ENCODE results near the gene DENND5A. TPM values are rescaled to one million over a fixed set of nuclear protein-coding genes. Genes with fewer than 3 reads are reported as not detected.
"Not testable (repeated sequence)": the region's sequence is repeated elsewhere in the genome, so short reads cannot be mapped to it uniquely, and the experiment has no call there.

DENND5A gene
- total RNA-seq, 1 experiment from 2014 or later, result 37.7 TPM

DNA sequence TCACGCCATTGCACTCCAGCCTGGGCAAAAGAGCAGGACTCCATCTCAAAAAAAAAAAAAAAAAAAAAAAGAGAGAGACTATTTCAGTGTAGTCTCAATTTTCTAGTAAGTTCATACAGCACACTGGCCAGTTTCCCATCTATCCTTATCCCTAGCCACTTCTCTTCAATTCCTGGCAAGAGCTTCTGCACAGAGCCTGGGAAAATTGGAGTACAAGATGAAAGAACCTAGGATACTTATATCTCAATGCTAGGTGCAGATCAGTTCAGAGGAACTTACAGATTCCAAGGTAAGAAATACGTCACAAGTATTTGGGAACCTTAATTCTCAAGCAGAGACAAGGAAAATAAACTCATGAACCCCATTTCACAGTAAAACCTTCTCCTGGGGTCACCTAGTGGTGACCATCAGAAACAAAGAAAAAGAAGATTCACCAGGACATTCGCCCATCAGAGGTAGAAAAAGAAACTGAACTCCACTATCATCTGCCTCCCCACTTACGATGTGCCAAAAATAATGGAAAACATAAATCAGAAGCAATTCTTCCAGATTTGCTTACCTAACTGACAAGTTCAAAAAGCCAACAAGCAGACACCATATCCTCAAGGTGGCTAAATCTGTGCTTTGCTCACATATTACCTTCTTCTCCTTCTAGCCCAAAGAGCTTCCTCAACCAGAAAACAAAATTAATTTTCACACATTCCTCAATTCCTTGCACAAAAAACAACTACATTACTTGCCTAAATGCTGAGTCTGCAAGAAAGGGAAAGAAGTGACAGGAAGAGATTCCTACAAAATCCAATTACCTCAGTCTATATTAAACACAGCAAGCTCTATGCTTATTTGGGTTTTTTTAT is 4.9 kb downstream of the DENND5A start:
- intact Hi-C loops (cut with micrococcal nuclease), result loop anchor here (10.0 kb wide), 1 partner anchor 95 kb away; no protein-coding TSS in a partner anchor
- H3K36me3 ChIP-seq (ENCODE audit: low read depth, low read length), result no peaks in the 10 kb centered on the region
- no peaks in the 10 kb centered on the region for H3K9me3 ChIP-seq (ENCODE audit: low read length)
- no peak for DNase-seq
- H3F3A ChIP-seq (ENCODE audit: low read length, unreplicated experiment), result no peaks in the 10 kb centered on the region
- CTCF ChIA-PET, result no interaction called here
- no peak overlapping the region for H2AFZ ChIP-seq (ENCODE audit: low read length)
- 0 out of 2 replicates have a peak, but pooled peaks cover 3% of the 10 kb centered on the region for H4K20me1 ChIP-seq (ENCODE audit: low read length)
- H3K27ac ChIP-seq (ENCODE audit: low read length), result no peak overlapping the region
- H3K4me3 ChIP-seq (ENCODE audit: low read length), result no peak overlapping the region
- no peak overlapping the region for H3K9ac ChIP-seq (ENCODE audit: low read length)
- H3K4me2 ChIP-seq (ENCODE audit: low read length), result no peak overlapping the region
- H3K79me2 ChIP-seq (ENCODE audit: low read length), result peaks cover 78% of the 10 kb centered on the region
- H3K9me2 ChIP-seq (replicated peaks; ENCODE audit: low read length), result no peaks in the 10 kb centered on the region
- no peaks in the 10 kb centered on the region for H3K4me1 ChIP-seq (ENCODE audit: insufficient read depth, low read length)
- POLR2A ChIA-PET (ENCODE audit: unreplicated experiment), result no interaction called here
- BruUV-seq (replicated peaks), result no TSS peak
- H3K27me3 ChIP-seq (ENCODE audit: low read length), result no peaks in the 10 kb centered on the region
- no peak for TF ChIP-seq EZH2 (IDR thresholded peaks at IDR 0.05; ENCODE audit: low read length, unreplicated experiment)
- TF ChIP-seq, protein P1, sequence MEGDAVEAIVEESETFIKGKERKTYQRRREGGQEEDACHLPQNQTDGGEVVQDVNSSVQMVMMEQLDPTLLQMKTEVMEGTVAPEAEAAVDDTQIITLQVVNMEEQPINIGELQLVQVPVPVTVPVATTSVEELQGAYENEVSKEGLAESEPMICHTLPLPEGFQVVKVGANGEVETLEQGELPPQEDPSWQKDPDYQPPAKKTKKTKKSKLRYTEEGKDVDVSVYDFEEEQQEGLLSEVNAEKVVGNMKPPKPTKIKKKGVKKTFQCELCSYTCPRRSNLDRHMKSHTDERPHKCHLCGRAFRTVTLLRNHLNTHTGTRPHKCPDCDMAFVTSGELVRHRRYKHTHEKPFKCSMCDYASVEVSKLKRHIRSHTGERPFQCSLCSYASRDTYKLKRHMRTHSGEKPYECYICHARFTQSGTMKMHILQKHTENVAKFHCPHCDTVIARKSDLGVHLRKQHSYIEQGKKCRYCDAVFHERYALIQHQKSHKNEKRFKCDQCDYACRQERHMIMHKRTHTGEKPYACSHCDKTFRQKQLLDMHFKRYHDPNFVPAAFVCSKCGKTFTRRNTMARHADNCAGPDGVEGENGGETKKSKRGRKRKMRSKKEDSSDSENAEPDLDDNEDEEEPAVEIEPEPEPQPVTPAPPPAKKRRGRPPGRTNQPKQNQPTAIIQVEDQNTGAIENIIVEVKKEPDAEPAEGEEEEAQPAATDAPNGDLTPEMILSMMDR (conservative IDR thresholded peaks at IDR 0.05; ENCODE audit: low read depth, low read length), result peak; percentile 41; the same call in 1 of the 2 replicates
- ATAC-seq, result no peak

DNA sequence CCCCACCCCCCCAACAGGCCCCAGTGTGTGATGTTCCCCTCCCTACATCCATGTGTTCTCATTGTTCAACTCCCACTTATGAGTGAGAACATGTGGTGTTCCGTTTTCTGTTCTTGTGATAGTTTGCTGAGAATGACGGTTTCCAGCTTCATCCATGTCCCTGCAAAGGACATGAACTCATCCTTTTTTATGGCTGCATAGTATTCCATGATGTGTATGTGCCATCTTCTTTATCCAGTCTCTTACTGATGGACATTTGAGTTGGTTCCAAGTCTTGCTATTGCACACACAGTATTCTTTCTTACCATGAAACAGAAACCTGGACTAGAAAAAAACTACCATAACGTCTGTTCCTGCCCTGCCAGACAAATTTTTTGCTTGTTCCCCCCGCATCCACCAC is 6.9 kb downstream of the DENND5A start:
- H3K79me2 ChIP-seq (ENCODE audit: low read length), result peaks cover 68% of the 10 kb centered on the region
- POLR2A ChIA-PET (ENCODE audit: unreplicated experiment); H3K9me2 ChIP-seq (replicated peaks; ENCODE audit: low read length); intact Hi-C loops (cut with micrococcal nuclease); H3K4me3 ChIP-seq (ENCODE audit: low read length); DNase-seq; H3K4me2 ChIP-seq (ENCODE audit: low read length); BruUV-seq (replicated peaks); H3K27ac ChIP-seq (ENCODE audit: low read length); H3K4me1 ChIP-seq (ENCODE audit: insufficient read depth, low read length); H3K27me3 ChIP-seq (ENCODE audit: low read length); CTCF ChIA-PET; H3K9me3 ChIP-seq (ENCODE audit: low read length); H3K36me3 ChIP-seq (ENCODE audit: low read depth, low read length); ATAC-seq; H4K20me1 ChIP-seq (ENCODE audit: low read length); H3F3A ChIP-seq (ENCODE audit: low read length, unreplicated experiment); H2AFZ ChIP-seq (ENCODE audit: low read length); H3K9ac ChIP-seq (ENCODE audit: low read length): not testable (repeated sequence)

DNA sequence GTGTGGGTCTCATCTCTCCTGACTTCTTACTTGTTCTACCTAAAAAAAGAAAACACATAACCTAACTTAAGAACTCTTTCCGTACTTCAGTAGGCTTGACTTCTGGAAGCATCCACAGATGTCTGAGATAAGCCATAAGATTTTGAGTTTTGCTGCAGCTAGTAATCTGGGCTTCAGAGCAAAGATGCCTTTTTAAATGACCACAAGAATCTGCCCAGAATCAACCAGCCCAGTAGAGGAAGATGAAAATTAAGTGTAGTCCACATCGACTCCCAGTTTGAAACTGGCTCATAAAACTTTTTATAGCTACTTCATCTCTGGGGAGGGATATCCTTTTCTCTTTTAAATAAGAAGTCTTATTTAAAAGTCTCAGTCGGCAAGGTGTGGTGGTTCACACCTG is 10.7 kb downstream of the DENND5A start:
- peaks cover 5% of the 10 kb centered on the region; the same call in 1 of the 2 replicates for H3K4me1 ChIP-seq (ENCODE audit: insufficient read depth, low read length)
- no peak overlapping the region for H3K4me3 ChIP-seq (ENCODE audit: low read length)
- TF ChIP-seq, protein P1 (conservative IDR thresholded peaks at IDR 0.05; ENCODE audit: low read depth, low read length), result no peak
- TF ChIP-seq EZH2 (IDR thresholded peaks at IDR 0.05; ENCODE audit: low read length, unreplicated experiment) (no peak), EZH2phosphoT487 (IDR thresholded peaks at IDR 0.05; ENCODE audit: borderline replicate concordance, low read length) (no peak)
- ChIA-PET CTCF (interaction anchor here (0.6 kb wide), 1 partner anchor 222 kb away, joined by 11 read pairs; no protein-coding TSS in a partner anchor), POLR2A (ENCODE audit: unreplicated experiment) (interaction anchor here (0.6 kb wide), 1 partner anchor 252 kb away, joined by 5 read pairs; no protein-coding TSS in a partner anchor)
- no peaks in the 10 kb centered on the region for H3K9me2 ChIP-seq (replicated peaks; ENCODE audit: low read length)
- no peak overlapping the region for H3K4me2 ChIP-seq (ENCODE audit: low read length)
- no peaks in the 10 kb centered on the region for H3K9me3 ChIP-seq (ENCODE audit: low read length)
- H3K79me2 ChIP-seq (ENCODE audit: low read length), result peaks cover 56% of the 10 kb centered on the region
- DNase-seq, result no peak
- no TSS peak for BruUV-seq (replicated peaks)
- intact Hi-C loops (cut with micrococcal nuclease), result no loop called here
- H3K9ac ChIP-seq (ENCODE audit: low read length), result no peak overlapping the region
- H3K27me3 ChIP-seq (ENCODE audit: low read length), result no peaks in the 10 kb centered on the region
- no peaks in the 10 kb centered on the region for H3F3A ChIP-seq (ENCODE audit: low read length, unreplicated experiment)
- no peaks in the 10 kb centered on the region for H3K36me3 ChIP-seq (ENCODE audit: low read depth, low read length)
- no peak overlapping the region for H2AFZ ChIP-seq (ENCODE audit: low read length)
- H4K20me1 ChIP-seq (ENCODE audit: low read length), result 0 out of 2 replicates have a peak, but pooled peaks cover 3% of the 10 kb centered on the region
- H3K27ac ChIP-seq (ENCODE audit: low read length), result no peak overlapping the region
- no peak for ATAC-seq

Measured in PC-3 (cell line).